ENCODE measurements around the gene WDR41.

WDR41 gene

DNA sequence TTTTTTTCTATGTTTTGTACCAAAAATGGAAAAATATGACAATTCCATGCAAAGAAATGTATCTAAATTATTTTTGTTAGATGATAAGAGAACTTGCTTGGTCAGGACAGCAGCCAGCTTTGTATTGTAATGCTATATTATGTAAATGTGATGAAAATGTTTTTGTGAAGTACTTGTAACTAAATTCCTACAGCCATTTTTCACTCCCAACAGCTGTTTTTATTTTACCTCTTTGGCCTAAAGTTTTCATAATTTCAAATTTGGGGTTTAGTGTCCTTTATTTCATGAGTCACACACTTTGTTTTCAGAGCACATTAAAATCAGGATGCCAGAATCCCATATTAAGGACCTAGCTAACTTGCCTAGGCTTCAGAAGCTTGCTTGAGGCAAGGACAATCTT lies 64.1 kb downstream of the WDR41 start:
- Histone ChIP-seq H3K27me3 (ENCODE audit: insufficient read depth, poor library complexity, severe bottlenecking) (no peaks in the 10 kb centered on the region), H3K27ac (replicated peaks) (no peak overlapping the region), H3K4me3 (replicated peaks; ENCODE audit: insufficient read depth, low read length) (no peak overlapping the region)
- TF ChIP-seq POLR2AphosphoS5 (IDR thresholded peaks at IDR 0.05; ENCODE audit: low read depth) = no peak
- TF ChIP-seq SPI1 (IDR thresholded peaks at IDR 0.05; ENCODE audit: borderline replicate concordance, low read depth) = no peak
- TF ChIP-seq, protein P1, sequence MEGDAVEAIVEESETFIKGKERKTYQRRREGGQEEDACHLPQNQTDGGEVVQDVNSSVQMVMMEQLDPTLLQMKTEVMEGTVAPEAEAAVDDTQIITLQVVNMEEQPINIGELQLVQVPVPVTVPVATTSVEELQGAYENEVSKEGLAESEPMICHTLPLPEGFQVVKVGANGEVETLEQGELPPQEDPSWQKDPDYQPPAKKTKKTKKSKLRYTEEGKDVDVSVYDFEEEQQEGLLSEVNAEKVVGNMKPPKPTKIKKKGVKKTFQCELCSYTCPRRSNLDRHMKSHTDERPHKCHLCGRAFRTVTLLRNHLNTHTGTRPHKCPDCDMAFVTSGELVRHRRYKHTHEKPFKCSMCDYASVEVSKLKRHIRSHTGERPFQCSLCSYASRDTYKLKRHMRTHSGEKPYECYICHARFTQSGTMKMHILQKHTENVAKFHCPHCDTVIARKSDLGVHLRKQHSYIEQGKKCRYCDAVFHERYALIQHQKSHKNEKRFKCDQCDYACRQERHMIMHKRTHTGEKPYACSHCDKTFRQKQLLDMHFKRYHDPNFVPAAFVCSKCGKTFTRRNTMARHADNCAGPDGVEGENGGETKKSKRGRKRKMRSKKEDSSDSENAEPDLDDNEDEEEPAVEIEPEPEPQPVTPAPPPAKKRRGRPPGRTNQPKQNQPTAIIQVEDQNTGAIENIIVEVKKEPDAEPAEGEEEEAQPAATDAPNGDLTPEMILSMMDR (IDR thresholded peaks at IDR 0.05; ENCODE audit: insufficient read depth, low read length) = no peak
- TF ChIP-seq, protein P2, sequence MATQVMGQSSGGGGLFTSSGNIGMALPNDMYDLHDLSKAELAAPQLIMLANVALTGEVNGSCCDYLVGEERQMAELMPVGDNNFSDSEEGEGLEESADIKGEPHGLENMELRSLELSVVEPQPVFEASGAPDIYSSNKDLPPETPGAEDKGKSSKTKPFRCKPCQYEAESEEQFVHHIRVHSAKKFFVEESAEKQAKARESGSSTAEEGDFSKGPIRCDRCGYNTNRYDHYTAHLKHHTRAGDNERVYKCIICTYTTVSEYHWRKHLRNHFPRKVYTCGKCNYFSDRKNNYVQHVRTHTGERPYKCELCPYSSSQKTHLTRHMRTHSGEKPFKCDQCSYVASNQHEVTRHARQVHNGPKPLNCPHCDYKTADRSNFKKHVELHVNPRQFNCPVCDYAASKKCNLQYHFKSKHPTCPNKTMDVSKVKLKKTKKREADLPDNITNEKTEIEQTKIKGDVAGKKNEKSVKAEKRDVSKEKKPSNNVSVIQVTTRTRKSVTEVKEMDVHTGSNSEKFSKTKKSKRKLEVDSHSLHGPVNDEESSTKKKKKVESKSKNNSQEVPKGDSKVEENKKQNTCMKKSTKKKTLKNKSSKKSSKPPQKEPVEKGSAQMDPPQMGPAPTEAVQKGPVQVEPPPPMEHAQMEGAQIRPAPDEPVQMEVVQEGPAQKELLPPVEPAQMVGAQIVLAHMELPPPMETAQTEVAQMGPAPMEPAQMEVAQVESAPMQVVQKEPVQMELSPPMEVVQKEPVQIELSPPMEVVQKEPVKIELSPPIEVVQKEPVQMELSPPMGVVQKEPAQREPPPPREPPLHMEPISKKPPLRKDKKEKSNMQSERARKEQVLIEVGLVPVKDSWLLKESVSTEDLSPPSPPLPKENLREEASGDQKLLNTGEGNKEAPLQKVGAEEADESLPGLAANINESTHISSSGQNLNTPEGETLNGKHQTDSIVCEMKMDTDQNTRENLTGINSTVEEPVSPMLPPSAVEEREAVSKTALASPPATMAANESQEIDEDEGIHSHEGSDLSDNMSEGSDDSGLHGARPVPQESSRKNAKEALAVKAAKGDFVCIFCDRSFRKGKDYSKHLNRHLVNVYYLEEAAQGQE (IDR thresholded peaks at IDR 0.05; ENCODE audit: insufficient replicate concordance, low read depth) = no peak
- no peak for TF ChIP-seq GABPA (IDR thresholded peaks at IDR 0.05; ENCODE audit: low read depth)
- DNase-seq (ENCODE audit: low read depth in 1 of 2, low spot score in 1 of 2) = no peak

DNA sequence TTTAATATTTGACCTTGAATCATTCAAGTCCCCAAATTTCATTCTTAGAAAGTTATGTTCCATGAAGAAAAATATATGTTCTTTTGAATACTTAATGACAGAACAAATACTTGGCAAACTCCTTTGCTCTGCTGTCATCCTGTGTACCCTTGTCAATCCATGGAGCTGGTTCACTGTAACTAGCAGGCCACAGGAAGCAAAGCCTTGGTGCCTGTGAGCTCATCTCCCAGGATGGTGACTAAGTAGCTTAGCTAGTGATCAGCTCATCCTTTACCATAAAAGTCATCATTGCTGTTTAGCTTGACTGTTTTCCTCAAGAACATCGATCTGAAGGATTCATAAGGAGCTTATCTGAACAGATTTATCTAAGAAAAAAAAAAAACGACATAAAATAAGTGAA lies 65.4 kb downstream of the WDR41 start:
- H3K27ac ChIP-seq (replicated peaks) = no peak overlapping the region
- no peaks in the 10 kb centered on the region for H3K27me3 ChIP-seq (ENCODE audit: insufficient read depth, poor library complexity, severe bottlenecking)
- TF ChIP-seq SPI1 (IDR thresholded peaks at IDR 0.05; ENCODE audit: borderline replicate concordance, low read depth) = no peak
- TF ChIP-seq, protein P2 (IDR thresholded peaks at IDR 0.05; ENCODE audit: insufficient replicate concordance, low read depth) = no peak
- DNase-seq (ENCODE audit: low read depth in 1 of 2, low spot score in 1 of 2) = no peak
- H3K4me3 ChIP-seq (replicated peaks; ENCODE audit: insufficient read depth, low read length) = no peak overlapping the region

DNA sequence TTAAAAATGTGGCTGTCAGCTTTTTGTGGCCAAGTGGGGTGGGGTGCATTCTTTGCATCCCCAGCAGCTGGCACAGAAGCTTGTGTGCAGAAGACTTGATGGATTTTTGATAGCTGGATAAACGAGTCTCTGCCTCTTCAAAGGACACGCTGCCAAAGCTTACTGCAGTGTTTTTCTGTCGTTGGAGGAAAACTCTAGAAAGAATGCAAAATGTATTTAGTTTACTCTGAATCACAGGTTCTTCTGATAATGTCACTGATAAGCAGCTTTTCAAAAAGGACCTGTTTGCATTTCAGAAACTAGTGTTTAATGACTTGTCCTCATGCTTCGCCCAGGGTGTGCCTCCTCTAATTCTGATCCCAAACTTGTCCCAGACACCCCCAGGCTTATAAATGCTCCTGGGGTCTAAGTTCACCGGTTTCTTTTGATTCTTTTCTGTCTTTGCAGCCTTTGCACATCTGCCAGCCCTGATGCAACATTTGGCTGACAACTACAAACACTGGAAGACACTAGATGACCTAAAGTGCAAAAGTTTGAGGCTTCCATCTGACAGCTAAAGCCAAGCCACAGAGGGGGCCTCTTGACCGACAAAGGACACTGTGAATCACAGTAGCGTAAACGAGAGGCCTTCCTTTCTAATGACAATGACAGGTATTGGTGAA lies 66.0 kb downstream of the WDR41 start:
- Histone ChIP-seq H3K4me3 (replicated peaks; ENCODE audit: insufficient read depth, low read length) (no peak overlapping the region), H3K27ac (replicated peaks) (no peak overlapping the region), H3K27me3 (ENCODE audit: insufficient read depth, poor library complexity, severe bottlenecking) (no peaks in the 10 kb centered on the region)
- DNase-seq (ENCODE audit: low read depth in 1 of 2, low spot score in 1 of 2) = no peak
- TF ChIP-seq, protein P1 (IDR thresholded peaks at IDR 0.05; ENCODE audit: insufficient read depth, low read length) = no peak
- TF ChIP-seq, protein P2 (IDR thresholded peaks at IDR 0.05; ENCODE audit: insufficient replicate concordance, low read depth) = no peak
- TF ChIP-seq POLR2AphosphoS5 (IDR thresholded peaks at IDR 0.05; ENCODE audit: low read depth) = no peak
- TF ChIP-seq SPI1 (IDR thresholded peaks at IDR 0.05; ENCODE audit: borderline replicate concordance, low read depth) = no peak
- no peak for TF ChIP-seq GABPA (IDR thresholded peaks at IDR 0.05; ENCODE audit: low read depth)
